ENCODE measurements around the gene RGS11.
"Not testable (repeated sequence)": the region's sequence is repeated elsewhere in the genome, so short reads cannot be mapped to it uniquely, and the experiment has no call there.

RGS11 gene

GRCh38 chr16:268141-269053 lies 7.3 kb downstream of the RGS11 start:
- peaks cover 0 to 2% of the 10 kb centered on the region in 2 donors for H3K27me3 ChIP-seq (ENCODE audit: control insufficient read depth in 1 of 2, insufficient read depth in 2 of 2, low read length in 2 of 2)
- H3K9me3 ChIP-seq (ENCODE audit: control insufficient read depth in 2 of 2, low read length in 2 of 2), result no peaks in the 10 kb centered on the region
- H3K27ac ChIP-seq (ENCODE audit: low read length), result no peak overlapping the region
- no peak overlapping the region for H3K9ac ChIP-seq (ENCODE audit: low read length in 2 of 2)
- H3K36me3 ChIP-seq (ENCODE audit: control insufficient read depth in 2 of 2, insufficient read depth in 2 of 2, low read length in 2 of 2), result peaks cover 6 to 9% of the 10 kb centered on the region in 2 donors
- H3K4me3 ChIP-seq (ENCODE audit: low read length in 2 of 2), result no peak overlapping the region
- no peaks in the 10 kb centered on the region for H3K4me1 ChIP-seq (ENCODE audit: control insufficient read depth, insufficient read depth, low read length)

- peaks cover 8 to 14% of the 10 kb centered on the region in 2 donors for H3K36me3 ChIP-seq (ENCODE audit: control insufficient read depth in 2 of 2, insufficient read depth in 2 of 2, low read length in 2 of 2)
- H3K27ac ChIP-seq (ENCODE audit: low read length); H3K4me1 ChIP-seq (ENCODE audit: control insufficient read depth, insufficient read depth, low read length); H3K9me3 ChIP-seq (ENCODE audit: control insufficient read depth in 2 of 2, low read length in 2 of 2); H3K27me3 ChIP-seq (ENCODE audit: control insufficient read depth in 1 of 2, insufficient read depth in 2 of 2, low read length in 2 of 2); H3K4me3 ChIP-seq (ENCODE audit: low read length in 2 of 2); H3K9ac ChIP-seq (ENCODE audit: low read length in 2 of 2): not testable (repeated sequence)
Measured at GRCh38 chr16:267562-267961, 8.2 kb downstream of the RGS11 start.

GRCh38 chr16:266258-267164 lies 9.2 kb downstream of the RGS11 start:
- no peaks in the 10 kb centered on the region for H3K9me3 ChIP-seq (ENCODE audit: control insufficient read depth in 2 of 2, low read length in 2 of 2)
- H3K27me3 ChIP-seq (ENCODE audit: control insufficient read depth in 1 of 2, insufficient read depth in 2 of 2, low read length in 2 of 2), result no peaks in the 10 kb centered on the region
- H3K4me1 ChIP-seq (ENCODE audit: control insufficient read depth, insufficient read depth, low read length), result no peaks in the 10 kb centered on the region
- H3K36me3 ChIP-seq (ENCODE audit: control insufficient read depth in 2 of 2, insufficient read depth in 2 of 2, low read length in 2 of 2), result peaks cover 19 to 24% of the 10 kb centered on the region in 2 donors
- no peak overlapping the region for H3K27ac ChIP-seq (ENCODE audit: low read length)
- H3K9ac ChIP-seq (ENCODE audit: low read length in 2 of 2), result no peak overlapping the region
- H3K4me3 ChIP-seq (ENCODE audit: low read length in 2 of 2), result no peak overlapping the region

- Histone ChIP-seq H3K4me3 (ENCODE audit: low read length in 2 of 2) (no peak overlapping the region), H3K9ac (ENCODE audit: low read length in 2 of 2) (no peak overlapping the region), H3K27me3 (ENCODE audit: control insufficient read depth in 1 of 2, insufficient read depth in 2 of 2, low read length in 2 of 2) (no peaks in the 10 kb centered on the region), H3K36me3 (ENCODE audit: control insufficient read depth in 2 of 2, insufficient read depth in 2 of 2, low read length in 2 of 2) (peaks cover 26 to 27% of the 10 kb centered on the region in 2 donors), H3K9me3 (ENCODE audit: control insufficient read depth in 2 of 2, low read length in 2 of 2) (no peaks in the 10 kb centered on the region), H3K4me1 (ENCODE audit: control insufficient read depth, insufficient read depth, low read length) (no peaks in the 10 kb centered on the region), H3K27ac (ENCODE audit: low read length) (no peak overlapping the region)
Measured at GRCh38 chr16:265711-266110, 10.0 kb downstream of the RGS11 start.

GRCh38 chr16:265002-265529 lies 10.7 kb downstream of the RGS11 start:
- H3K36me3 ChIP-seq (ENCODE audit: control insufficient read depth in 2 of 2, insufficient read depth in 2 of 2, low read length in 2 of 2), result peaks cover 29 to 32% of the 10 kb centered on the region in 2 donors
- H3K27me3 ChIP-seq (ENCODE audit: control insufficient read depth in 1 of 2, insufficient read depth in 2 of 2, low read length in 2 of 2), result no peaks in the 10 kb centered on the region
- H3K9me3 ChIP-seq (ENCODE audit: control insufficient read depth in 2 of 2, low read length in 2 of 2), result no peaks in the 10 kb centered on the region
- H3K4me3 ChIP-seq (ENCODE audit: low read length in 2 of 2), result no peak overlapping the region
- no peak overlapping the region for H3K9ac ChIP-seq (ENCODE audit: low read length in 2 of 2)
- no peak overlapping the region for H3K27ac ChIP-seq (ENCODE audit: low read length)
- no peaks in the 10 kb centered on the region for H3K4me1 ChIP-seq (ENCODE audit: control insufficient read depth, insufficient read depth, low read length)

GRCh38 chr16:264440-264951 lies 11.2 kb downstream of the RGS11 start:
- no peaks in the 10 kb centered on the region for H3K4me1 ChIP-seq (ENCODE audit: control insufficient read depth, insufficient read depth, low read length)
- H3K27me3 ChIP-seq (ENCODE audit: control insufficient read depth in 1 of 2, insufficient read depth in 2 of 2, low read length in 2 of 2), result no peaks in the 10 kb centered on the region
- H3K9ac ChIP-seq (ENCODE audit: low read length in 2 of 2), result no peak overlapping the region
- peaks cover 33 to 37% of the 10 kb centered on the region in 2 donors for H3K36me3 ChIP-seq (ENCODE audit: control insufficient read depth in 2 of 2, insufficient read depth in 2 of 2, low read length in 2 of 2)
- H3K27ac ChIP-seq (ENCODE audit: low read length), result no peak overlapping the region
- H3K4me3 ChIP-seq (ENCODE audit: low read length in 2 of 2), result no peak overlapping the region
- H3K9me3 ChIP-seq (ENCODE audit: control insufficient read depth in 2 of 2, low read length in 2 of 2), result no peaks in the 10 kb centered on the region

GRCh38 chr16:263944-264343 lies 11.8 kb downstream of the RGS11 start:
- H3K9ac ChIP-seq (ENCODE audit: low read length in 2 of 2), result no peak overlapping the region
- H3K27ac ChIP-seq (ENCODE audit: low read length), result no peak overlapping the region
- H3K4me3 ChIP-seq (ENCODE audit: low read length in 2 of 2), result no peak overlapping the region
- no peaks in the 10 kb centered on the region for H3K4me1 ChIP-seq (ENCODE audit: control insufficient read depth, insufficient read depth, low read length)
- no peaks in the 10 kb centered on the region for H3K9me3 ChIP-seq (ENCODE audit: control insufficient read depth in 2 of 2, low read length in 2 of 2)
- H3K27me3 ChIP-seq (ENCODE audit: control insufficient read depth in 1 of 2, insufficient read depth in 2 of 2, low read length in 2 of 2), result no peaks in the 10 kb centered on the region
- H3K36me3 ChIP-seq (ENCODE audit: control insufficient read depth in 2 of 2, insufficient read depth in 2 of 2, low read length in 2 of 2), result peaks cover 33 to 37% of the 10 kb centered on the region in 2 donors

GRCh38 chr16:263182-263774 lies 12.5 kb downstream of the RGS11 start:
- peaks cover 33 to 37% of the 10 kb centered on the region in 2 donors for H3K36me3 ChIP-seq (ENCODE audit: control insufficient read depth in 2 of 2, insufficient read depth in 2 of 2, low read length in 2 of 2)
- no peak overlapping the region for H3K27ac ChIP-seq (ENCODE audit: low read length)
- no peak overlapping the region for H3K9ac ChIP-seq (ENCODE audit: low read length in 2 of 2)
- no peaks in the 10 kb centered on the region for H3K27me3 ChIP-seq (ENCODE audit: control insufficient read depth in 1 of 2, insufficient read depth in 2 of 2, low read length in 2 of 2)
- H3K4me3 ChIP-seq (ENCODE audit: low read length in 2 of 2), result no peak overlapping the region
- H3K4me1 ChIP-seq (ENCODE audit: control insufficient read depth, insufficient read depth, low read length), result no peaks in the 10 kb centered on the region
- no peaks in the 10 kb centered on the region for H3K9me3 ChIP-seq (ENCODE audit: control insufficient read depth in 2 of 2, low read length in 2 of 2)

GRCh38 chr16:262121-262745 lies 13.5 kb downstream of the RGS11 start:
- Histone ChIP-seq H3K4me1 (ENCODE audit: control insufficient read depth, insufficient read depth, low read length) (no peaks in the 10 kb centered on the region), H3K9me3 (ENCODE audit: control insufficient read depth in 2 of 2, low read length in 2 of 2) (no peaks in the 10 kb centered on the region), H3K27ac (ENCODE audit: low read length) (no peak overlapping the region), H3K9ac (ENCODE audit: low read length in 2 of 2) (no peak overlapping the region), H3K36me3 (ENCODE audit: control insufficient read depth in 2 of 2, insufficient read depth in 2 of 2, low read length in 2 of 2) (peaks cover 33 to 37% of the 10 kb centered on the region in 2 donors), H3K27me3 (ENCODE audit: control insufficient read depth in 1 of 2, insufficient read depth in 2 of 2, low read length in 2 of 2) (no peaks in the 10 kb centered on the region), H3K4me3 (ENCODE audit: low read length in 2 of 2) (no peak overlapping the region)

Data from stomach smooth muscle (tissue), 2 donors.